HG02885 (cell line): ENCODE measurements around the gene LRRC46.

Experiments
- ATAC-seq: cut with Tn5 transposase; IDR thresholded peaks from one replicate; pipeline ENCODE4 v1.9.1; 2021; ENCODE audit warnings: mild to moderate bottlenecking; ENCODE audit not compliant: unreplicated experiment, poor library complexity

LRRC46 gene, protein sequence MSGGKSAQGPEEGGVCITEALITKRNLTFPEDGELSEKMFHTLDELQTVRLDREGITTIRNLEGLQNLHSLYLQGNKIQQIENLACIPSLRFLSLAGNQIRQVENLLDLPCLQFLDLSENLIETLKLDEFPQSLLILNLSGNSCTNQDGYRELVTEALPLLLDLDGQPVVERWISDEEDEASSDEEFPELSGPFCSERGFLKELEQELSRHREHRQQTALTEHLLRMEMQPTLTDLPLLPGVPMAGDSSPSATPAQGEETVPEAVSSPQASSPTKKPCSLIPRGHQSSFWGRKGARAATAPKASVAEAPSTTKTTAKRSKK

DNA sequence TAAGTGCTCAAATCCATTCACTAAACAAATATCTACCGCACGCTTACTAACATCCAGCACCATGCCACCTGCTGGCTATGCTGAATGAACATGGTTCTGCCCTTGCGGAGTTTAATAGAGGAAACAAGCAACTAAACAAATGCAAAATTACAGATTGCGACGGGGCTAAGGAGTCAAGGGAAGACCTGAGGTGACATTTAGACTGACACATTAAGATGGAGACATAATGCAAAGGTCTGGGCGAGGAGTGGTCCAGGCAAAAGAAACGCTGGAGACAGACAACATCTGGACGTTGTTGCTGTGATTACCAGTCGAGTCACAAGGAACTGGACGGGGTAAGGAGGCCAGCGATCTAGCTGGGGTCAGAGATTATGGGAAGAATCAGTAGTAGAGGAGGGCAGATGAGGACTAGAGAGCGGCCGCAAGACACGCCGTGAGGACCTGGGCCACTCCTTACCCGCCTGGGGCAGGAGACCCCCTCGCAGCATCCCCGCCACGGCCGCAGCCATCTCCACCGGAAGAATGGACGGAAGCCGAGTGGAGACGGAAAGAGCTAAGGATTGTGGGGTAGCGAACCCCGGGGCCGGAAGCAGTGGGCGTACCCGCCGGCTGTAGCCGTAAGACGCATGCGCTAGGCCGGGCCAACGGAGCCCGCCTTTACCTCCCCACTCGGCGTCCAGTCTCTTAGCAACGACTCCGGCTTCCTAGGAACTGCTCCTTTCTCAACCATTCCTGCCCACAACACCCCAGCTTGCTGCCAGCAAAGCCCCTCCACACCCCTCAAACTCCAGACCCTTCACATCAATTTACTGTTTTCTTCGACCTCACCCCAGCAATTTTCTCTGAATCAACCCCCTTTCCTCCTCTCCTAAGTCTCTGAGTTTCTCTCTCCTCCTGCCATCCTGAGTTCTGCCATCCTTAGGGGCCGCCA lies at the start of gene LRRC46, which contains the start of gene MRPL10:
Gene LRRC46, plus strand, starts transcription at position 668 of the 931 bp plus-strand sequence. CDS start 320 bp downstream, outside the sequence.
Gene MRPL10, minus strand, starts transcription at position 539 of the 931 bp plus-strand sequence. Its CDS starts 30 bp downstream, at position 509.
- peak; percentile 91 for ATAC-seq

DNA sequence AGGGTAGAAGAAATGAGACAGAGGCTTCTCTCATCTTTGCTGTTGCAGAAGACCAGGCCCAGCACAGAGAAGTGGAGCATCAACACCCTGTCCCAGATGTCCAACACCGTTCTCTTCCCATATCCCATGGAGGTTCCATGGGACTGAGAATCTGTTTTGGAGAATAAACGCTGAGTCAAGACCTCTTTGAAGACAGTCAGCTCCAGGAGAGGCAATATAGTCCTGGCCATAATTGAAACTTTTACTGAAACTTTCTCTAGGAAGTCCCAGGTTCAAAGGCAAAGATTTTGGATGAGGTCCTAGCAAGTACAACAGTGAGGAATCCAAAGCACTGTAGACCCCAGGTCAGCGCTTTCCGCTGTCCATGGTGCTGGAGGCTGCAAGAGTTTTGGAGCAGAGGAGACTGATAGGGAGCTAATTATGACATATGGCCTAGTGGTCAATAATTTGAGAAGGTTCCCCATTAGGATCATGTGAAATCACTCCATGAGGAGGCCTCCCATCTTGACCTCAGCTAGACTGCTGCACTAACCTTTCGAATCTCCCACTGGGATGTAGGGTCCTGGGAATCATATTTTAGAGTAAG lies 45.8 kb upstream of the LRRC46 start:
- no peak for ATAC-seq

DNA sequence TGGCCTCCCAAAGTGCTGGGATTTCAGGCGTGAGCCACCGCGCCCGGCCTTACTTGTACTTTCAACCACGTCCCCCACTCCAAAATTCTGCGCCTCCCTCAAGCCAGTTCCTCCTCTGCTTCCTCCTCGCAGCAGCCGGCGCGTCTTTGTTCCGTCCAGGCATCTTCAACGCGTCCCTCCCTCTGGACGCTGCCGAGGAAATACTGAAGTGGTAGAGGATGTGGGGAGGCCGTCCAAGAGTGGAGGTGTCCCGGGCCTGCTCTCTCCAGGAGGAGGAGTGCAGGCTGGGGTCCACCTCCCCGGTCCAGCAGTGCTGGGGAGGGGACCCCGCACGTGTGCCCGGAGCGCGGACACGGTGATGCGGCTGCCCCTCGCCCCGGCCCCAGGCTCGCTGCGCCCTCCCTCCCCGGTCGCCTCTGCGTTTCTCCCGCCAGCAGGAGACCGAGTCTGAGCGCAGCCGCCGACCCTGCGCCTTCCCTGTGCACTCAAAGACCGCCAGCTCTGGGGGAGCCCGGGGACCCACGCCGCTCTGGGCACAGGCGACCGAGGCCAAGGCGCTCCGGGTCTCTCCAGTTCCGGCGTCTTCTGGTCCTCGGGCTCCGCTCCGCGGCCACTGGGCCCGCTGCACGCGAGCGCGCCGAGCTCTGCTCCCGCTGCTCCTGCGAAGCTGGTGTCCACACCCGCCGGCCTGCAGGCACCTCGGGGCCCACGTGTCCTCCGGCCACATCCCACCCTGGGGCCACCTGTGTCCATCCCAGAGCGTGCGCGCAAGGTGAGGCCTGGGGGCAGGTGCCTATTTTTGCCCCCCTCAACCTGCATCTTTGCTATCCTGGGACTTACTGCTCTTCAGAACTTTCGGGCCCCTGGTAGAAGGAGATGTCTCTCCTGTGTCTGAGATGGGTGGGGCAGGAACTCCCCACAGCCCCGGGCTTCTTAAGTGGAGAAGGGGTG lies 41.6 kb upstream of the LRRC46 start:
- ATAC-seq: no peak

DNA sequence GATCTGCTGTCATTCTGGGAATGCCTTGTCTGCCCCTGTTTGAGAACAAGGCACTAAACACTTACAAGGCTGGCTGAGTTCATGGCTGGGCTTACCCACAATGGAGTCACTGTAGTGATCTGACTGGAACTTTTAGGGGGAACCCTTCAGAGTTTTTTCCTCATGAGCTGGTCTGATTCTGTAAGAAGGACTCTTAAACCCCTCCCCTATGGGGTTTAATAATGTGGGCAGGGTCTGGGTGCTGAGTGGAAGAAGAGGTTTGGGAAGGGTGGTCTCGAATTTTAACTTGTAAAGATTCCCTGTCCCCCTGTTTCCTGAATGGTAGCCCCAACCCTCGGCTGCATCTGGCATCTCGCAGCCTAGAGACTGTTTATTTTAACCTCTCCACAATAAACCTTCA lies 40.4 kb upstream of the LRRC46 start:
- ATAC-seq: no peak

DNA sequence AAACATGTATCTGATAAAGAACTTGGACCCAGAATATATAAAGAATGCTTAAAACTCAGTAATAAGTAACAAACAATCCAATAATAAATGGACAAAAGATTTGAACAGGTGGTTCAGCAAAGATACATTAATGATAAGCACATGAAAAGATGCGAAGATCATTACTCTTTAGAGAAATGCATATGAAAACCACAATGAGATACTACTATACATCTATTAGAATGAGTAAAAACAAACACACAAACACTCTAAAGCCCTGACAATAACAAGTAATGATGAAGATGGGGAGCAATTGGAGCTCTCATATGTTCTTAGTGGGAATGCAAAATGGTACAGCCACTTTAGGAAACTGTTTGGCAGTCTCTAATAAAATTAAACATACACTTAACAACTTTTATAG lies 39.0 kb upstream of the LRRC46 start:
- ATAC-seq: no peak

DNA sequence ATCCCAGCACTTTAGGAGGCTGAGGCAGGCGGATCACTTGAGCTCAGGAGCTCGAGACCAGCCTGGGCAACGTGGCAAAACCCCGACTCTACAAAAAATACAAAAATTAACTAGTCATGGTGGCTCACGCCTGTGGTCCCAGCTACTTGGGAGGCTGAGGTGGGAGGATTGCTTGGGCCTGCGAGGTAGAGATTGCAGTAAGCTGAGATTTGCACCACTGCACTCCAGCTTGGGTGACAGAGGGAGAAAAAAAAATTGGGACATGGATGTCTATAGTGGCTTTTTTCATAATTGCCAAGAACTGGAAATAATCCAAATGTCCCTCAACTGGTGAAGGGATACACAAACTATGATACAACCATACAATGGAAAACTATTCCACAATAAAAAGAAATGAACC lies 38.5 kb upstream of the LRRC46 start:
- no peak for ATAC-seq

DNA sequence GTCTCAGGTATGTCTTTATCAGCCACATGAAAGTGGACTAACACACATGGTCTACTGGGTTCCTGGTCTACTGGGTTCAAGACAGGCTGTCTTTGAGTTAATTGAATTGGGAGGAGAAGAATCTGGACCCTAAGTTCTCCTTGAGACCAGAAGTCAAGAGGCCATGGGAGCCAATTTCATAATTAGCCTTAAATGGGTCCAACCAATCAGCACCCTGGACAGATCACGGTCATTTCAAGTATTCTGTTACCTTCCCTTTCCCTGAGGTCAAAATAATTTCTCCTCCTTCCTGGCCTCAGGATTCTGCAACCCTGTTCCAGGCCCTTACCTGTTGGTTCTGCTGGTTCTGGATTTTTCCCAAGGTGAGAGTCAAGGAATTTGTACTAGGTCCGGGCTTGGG lies 33.7 kb upstream of the LRRC46 start:
- ATAC-seq: no peak

DNA sequence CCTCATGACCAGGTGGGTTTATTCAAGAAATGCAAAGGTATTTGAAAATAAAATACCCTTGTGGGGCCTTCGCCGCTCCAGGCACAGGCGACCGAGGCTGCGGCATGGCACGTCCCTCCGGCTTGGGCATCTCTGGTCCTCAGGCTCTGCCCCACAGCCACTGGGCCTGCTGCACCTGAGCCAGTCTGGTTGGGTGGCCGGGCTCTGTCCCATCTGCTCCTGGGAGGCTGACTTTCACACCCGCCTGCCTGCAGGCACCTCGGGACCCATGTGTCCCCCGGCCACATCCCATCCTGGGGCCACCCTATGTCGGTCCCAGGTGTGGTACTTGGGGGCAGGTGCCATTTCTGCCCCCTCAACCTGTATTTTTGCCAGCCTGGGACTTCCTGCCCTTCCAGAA lies 30.8 kb upstream of the LRRC46 start:
- ATAC-seq: no peak

DNA sequence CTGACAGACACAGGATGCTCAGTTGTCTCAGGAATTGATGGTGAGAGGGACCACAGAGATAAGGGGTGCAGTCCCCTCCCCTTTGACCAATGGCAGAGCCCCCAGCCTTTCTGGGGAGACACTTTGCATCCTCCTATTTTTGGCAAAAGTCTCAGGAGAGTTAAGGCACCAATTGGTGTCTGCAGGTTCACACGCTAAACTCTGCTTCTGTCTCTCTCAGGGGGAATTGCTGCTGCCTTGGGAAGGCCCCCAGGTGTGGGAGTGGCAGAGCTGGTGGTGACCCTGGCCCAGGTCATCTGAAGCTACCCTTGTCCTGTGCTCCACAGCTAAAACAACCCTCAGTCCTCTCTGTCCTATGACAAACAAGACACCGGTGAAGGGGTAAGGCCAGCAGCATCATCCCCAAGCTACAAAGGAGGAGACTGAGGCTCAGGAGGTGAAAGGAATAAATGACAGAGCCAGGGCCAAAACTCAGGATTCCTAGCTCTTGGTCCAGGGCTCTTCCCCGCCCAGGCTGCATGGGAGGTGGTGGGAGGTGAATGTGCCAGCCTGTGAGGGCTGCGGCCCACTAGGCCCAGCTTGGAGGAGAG lies 30.2 kb upstream of the LRRC46 start:
- no peak for ATAC-seq

DNA sequence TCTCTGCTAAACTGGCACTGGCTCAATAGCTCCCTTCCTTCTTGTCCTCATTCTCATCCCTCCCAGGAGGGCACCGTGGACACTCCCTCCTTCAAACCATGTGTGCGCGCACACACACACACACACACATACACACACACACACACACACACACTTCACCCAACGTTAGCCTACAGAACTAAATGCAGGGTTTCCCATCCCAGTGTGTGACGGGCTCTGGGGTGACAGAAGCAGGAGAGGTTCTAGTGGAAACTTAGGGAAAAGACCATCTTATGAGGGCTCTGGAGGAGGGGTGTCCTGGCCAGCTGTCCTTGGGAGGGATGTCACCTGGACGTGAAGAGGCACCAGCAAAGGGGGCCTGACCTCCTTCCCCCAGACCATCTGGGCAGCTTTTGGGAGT lies 29.6 kb upstream of the LRRC46 start:
- no peak for ATAC-seq

DNA sequence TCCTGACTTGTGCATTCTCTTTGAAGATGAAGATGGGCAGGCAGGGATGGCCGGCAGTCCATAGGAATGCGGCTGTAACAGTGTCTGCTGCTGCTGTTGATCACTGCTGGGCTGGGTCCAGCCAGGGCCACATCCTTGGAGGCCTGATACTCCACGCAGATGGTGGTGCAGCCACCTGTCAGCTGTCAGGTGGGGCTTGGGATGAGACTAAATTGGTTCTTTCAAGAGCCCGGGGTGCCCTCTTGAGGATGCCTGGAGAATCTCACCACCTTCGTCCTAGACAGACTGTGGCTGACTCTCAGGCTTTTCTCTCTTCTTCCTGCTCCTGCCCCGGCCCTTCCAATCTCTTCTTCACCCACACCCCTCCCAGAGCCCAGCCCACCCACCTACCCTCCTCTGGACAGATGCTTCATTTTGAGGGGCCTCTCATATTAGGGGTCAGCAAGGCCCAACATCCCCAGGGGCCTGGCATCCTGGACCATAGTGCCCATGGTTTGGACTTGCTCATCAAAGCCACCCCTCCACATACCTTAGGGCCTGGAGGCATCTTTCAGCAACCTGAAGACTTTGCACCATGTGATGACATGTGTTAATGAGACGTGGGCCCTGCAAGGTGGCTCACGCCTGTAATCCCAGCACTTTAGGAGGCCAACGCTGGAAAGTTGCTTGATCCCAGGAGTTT lies 29.0 kb upstream of the LRRC46 start:
- ATAC-seq: no peak

DNA sequence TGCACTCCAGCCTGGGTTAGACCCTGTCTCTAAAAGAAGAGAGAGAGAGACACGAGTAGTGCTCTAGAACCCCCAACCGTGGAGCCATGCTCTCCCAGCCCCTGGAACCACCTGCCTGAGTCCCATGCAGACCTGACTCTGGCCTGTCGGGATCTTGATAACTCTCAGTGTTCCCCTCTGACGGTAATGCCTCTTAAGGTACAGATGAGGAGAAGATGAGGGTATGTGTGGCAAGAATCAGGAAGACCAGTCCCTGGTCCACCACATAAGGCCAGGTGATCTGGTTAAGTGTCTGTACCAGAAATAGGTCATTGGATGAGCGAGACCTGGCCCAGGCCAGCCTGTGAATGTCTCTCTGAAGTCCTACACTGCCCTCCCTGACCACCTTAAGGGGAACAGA lies 28.3 kb upstream of the LRRC46 start:
- no peak for ATAC-seq

DNA sequence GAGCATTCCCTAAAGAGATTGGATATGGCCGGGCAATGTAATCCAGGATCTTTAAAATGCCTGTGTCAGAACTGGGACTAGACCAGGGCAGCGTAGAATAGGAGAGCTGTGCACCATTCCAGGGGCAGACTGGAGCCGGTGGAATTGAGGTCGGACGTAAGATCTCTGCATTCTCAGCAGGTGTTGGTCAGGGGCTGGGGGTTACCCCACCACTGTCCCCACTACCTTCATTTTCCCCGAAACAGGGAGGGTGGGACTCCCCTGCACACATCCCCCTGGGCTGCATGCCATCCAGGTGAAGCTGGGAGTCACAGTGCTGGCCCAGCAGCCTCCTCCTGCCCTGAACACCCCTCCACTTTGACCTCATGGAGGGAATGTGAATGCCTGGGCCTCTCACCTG lies 27.7 kb upstream of the LRRC46 start:
- ATAC-seq: no peak

DNA sequence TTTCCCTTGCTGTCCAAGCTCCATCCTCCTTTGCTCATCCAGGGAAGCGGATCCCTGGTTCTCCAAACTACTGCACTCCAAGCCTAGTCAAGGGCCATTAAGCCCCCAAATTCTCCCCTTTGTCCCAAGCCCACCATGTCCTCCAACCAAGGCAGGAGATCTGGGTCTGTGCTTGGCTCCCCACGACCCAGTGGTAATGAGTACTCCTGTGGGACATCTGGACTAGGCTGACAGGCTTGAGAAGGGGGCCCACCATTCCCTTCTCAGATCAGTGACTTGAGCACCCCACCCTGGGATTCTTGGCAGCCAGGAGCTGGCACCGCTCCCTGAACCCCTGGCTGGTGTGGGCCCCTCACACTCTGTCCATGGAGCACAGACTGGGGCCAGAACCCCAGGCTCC lies 27.0 kb upstream of the LRRC46 start:
- ATAC-seq: no peak

DNA sequence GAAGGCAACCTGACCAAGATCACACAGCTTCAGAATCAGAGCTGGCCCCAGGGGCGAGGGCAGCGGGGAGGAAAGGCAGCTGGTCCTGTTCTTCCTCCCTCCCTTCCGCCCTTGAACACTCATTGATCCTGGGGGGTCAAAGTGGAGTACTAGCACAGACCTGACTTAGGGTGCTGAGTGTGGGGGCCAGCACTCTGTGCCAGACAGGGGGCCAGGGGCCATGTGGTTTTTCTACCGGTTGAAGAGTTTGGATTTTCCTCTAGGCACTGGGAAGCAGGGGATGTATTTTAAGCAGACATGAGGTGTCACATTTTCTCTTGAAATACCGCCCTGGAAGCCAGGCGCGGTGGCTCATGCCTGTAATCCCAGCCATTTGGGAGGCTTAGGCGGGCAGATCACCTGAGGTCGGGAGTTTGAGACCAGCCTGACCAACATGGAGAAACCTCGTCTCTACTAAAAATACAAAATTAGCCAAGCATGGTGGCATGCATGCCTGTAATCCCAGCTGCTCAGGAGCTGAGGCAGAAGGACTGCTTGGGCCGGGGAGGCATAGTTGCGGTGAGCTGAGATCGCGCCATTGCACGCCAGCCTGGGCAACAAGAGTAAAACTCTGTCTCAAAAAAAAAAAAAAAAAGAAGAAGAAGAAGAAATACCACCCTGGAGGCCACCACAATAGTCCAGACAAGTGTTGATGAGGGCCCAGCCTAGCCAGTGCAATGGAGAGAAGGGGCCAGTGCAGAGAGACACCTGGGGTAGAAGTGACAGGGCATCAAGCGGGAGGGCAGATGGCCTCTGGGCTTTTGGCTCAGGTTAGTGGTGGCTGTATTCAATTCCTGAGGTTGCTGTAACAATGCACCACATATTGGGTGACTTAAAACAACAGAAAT lies 25.2 kb upstream of the LRRC46 start:
- ATAC-seq: no peak

DNA sequence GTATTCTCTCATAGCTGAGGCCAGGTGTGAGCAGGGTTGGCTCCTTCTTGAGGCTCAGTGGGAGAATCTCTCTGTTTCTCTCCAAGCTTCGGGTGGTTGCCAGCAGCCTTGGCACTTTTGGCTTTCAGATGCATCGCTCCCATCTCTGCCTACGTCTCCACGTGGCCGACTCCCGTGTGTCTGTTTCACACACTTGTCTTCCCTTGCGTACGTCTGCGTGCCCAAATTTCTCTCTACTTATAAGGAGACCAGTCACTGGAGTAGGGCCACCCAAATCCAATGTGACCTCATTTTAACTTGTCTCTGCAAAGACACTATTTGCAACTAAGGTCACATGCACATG lies 24.6 kb upstream of the LRRC46 start:
- no peak for ATAC-seq

DNA sequence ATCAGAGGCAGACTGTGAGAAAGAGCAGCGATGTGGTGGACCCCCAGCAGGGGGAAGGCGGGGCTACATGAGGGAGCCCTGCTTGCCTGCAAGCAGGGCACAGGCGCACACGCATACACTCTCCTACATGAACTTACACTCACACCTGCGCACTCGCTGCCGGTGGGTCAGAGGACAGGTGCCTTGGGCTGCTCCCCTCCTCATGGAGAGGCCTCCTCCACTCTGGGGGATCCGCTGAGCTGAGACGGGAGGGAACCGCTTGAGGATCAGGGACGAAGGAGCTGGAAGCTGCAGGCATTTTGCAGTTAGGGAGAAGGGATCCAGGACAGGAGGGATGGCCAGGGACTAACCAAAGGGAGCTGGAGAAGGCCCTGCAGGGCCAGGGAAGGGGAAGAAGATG lies 24.0 kb upstream of the LRRC46 start:
- ATAC-seq: no peak
